ENCODE data around the gene MIB2. TPM values are rescaled to one million over a fixed set of nuclear protein-coding genes. Genes with fewer than 3 reads are reported as not detected.
"Not testable (repeated sequence)": the region's sequence is repeated elsewhere in the genome, so short reads cannot be mapped to it uniquely, and the experiment has no call there.

Gene MIB2
- total and polyA plus RNA-seq, 12 donors: 1.3 to 608 (median 85.8) TPM

GRCh38 chr1:1630191-1630964 is 15.1 kb downstream of the MIB2 start:
- no peaks in the 10 kb centered on the region for H3K9me3 ChIP-seq (replicated peaks in 1 of 3)
- H3K27ac ChIP-seq: peak overlapping the region in 3 of 5 donors; percentile 10 to 85 (median 79)
- WGBS, 4 donors: 33 to 45% (median 43%) methylated on average over 15 to 78 of the region's 81 CpGs; no CpG with 5 or more reads in 1 of the 4 donors
- peak; percentile 43 to 80 (median 55) for DNase-seq
- H3K36me3 ChIP-seq (replicated peaks in 1 of 2): peaks cover 0 to 12% of the 10 kb centered on the region in 2 donors
- peaks cover 0 to 5% of the 10 kb centered on the region in 2 donors for H3K4me1 ChIP-seq (replicated peaks in 1 of 2)
- peak overlapping the region in 1 of 4 donors; percentile 19 for H3K4me3 ChIP-seq
- peaks cover 7% of the 10 kb centered on the region for H3K27me3 ChIP-seq
- intact Hi-C loops (cut with DNase I): no loop called here
- no peak for TF ChIP-seq CTCF (IDR thresholded peaks at IDR 0.05)
- no peak for TF ChIP-seq POLR2A (IDR thresholded peaks at IDR 0.05)

GRCh38 chr1:1630965-1631781 is 15.9 kb downstream of the MIB2 start:
- 9 to 41% (median 15%) methylated on average over 5 to 76 of the region's 79 CpGs for WGBS, 4 donors
- peaks cover 0 to 5% of the 10 kb centered on the region in 2 donors for H3K4me1 ChIP-seq (replicated peaks in 1 of 2)
- TF ChIP-seq POLR2A (IDR thresholded peaks at IDR 0.05) (no peak), CTCF (IDR thresholded peaks at IDR 0.05) (no peak)
- peaks cover 7% of the 10 kb centered on the region for H3K27me3 ChIP-seq
- peak in 4 of 7 donors; percentile 55 to 74 (median 64) for DNase-seq
- peak overlapping the region in 1 of 4 donors; percentile 19 for H3K4me3 ChIP-seq
- intact Hi-C loops (cut with DNase I): no loop called here
- H3K36me3 ChIP-seq (replicated peaks in 1 of 2): peaks cover 0 to 12% of the 10 kb centered on the region in 2 donors
- no peaks in the 10 kb centered on the region for H3K9me3 ChIP-seq (replicated peaks in 1 of 3)
- H3K27ac ChIP-seq: peak overlapping the region in 4 of 5 donors; percentile 10 to 85 (median 49)

- Histone ChIP-seq H3K27me3 (peaks cover 7% of the 10 kb centered on the region), H3K4me3 (peak within 1 kb of the TSS in 1 of 4 donors; percentile 22), H3K4me1 (replicated peaks in 1 of 2) (peaks cover 0 to 5% of the 10 kb centered on the region in 2 donors), H3K9me3 (replicated peaks in 1 of 3) (no peaks in the 10 kb centered on the region), H3K36me3 (replicated peaks in 1 of 2) (peaks cover 0 to 15% of the 10 kb centered on the region in 2 donors), H3K27ac (peak within 1 kb of the TSS in 4 of 5 donors; percentile 10 to 85 (median 49))
- peak in 2 of 7 donors; percentile 8 to 18 for DNase-seq
- TF ChIP-seq POLR2A (IDR thresholded peaks at IDR 0.05) (no peak), CTCF (IDR thresholded peaks at IDR 0.05) (no peak)
- WGBS, 4 donors: 3 to 6% (median 4%) methylated on average over 13 to 47 of the region's 48 CpGs; no CpG with 5 or more reads in 1 of the 4 donors
- intact Hi-C loops (cut with DNase I): no loop called here
Observed at GRCh38 chr1:1631782-1632420, 16.6 kb downstream of the MIB2 start, which contains the start of gene MMP23B. TSS of gene MMP23B (plus strand) at chr1:1632173. CDS start at chr1:1632219, 46 bp downstream.

- WGBS, 4 donors: no CpG with 5 or more reads among the region's 35 CpGs
- H3K9me3 ChIP-seq (replicated peaks in 1 of 3); H3K27me3 ChIP-seq; H3K27ac ChIP-seq; DNase-seq; H3K4me1 ChIP-seq (replicated peaks in 1 of 2); intact Hi-C loops (cut with DNase I); H3K4me3 ChIP-seq: not testable (repeated sequence)
- peaks cover 0 to 15% of the 10 kb centered on the region in 2 donors for H3K36me3 ChIP-seq (replicated peaks in 1 of 2)
Observed at GRCh38 chr1:1633409-1633808, 18.1 kb downstream of the MIB2 start.

- H3K4me1 ChIP-seq (replicated peaks in 1 of 2); H3K27ac ChIP-seq; intact Hi-C loops (cut with DNase I); H3K27me3 ChIP-seq; H3K9me3 ChIP-seq (replicated peaks in 1 of 3); H3K4me3 ChIP-seq: not testable (repeated sequence)
- peak in 2 of 7 donors; percentile 7 to 13 for DNase-seq
- H3K36me3 ChIP-seq (replicated peaks in 1 of 2): peaks cover 0 to 11% of the 10 kb centered on the region in 2 donors
- 88 to 100% (median 92%) methylated on average over 2 to 10 of the region's 13 CpGs for WGBS, 4 donors
Observed at GRCh38 chr1:1634613-1635012, 19.3 kb downstream of the MIB2 start.

GRCh38 chr1:1636621-1637478 is 21.6 kb downstream of the MIB2 start:
- H3K27me3 ChIP-seq; H3K4me1 ChIP-seq (replicated peaks in 1 of 2); H3K9me3 ChIP-seq (replicated peaks in 1 of 3); H3K4me3 ChIP-seq; intact Hi-C loops (cut with DNase I); H3K27ac ChIP-seq: not testable (repeated sequence)
- DNase-seq: peak in 2 of 7 donors; percentile 6 to 19
- WGBS, 4 donors: 92 to 100% (median 94%) methylated on average over 5 to 37 of the region's 37 CpGs
- peaks cover 0 to 11% of the 10 kb centered on the region in 2 donors for H3K36me3 ChIP-seq (replicated peaks in 1 of 2)
